HL-60/S4 treated with phorbol 12-myristate 13-acetate at 8.2 ng/mL for 4 days and 3 days (cell line): ENCODE results near the gene ARHGEF39.

Experiments used
- in situ Hi-C: fragments of 300-500 bp; cut with MboI; formaldehyde crosslinking; loops from 2 replicates; pipeline ENCODE4 v1.15.0; 2022; ENCODE audit warnings: low sequenced_read_pairs

The ARHGEF39 gene

GRCh38 chr9:35664531-35665470 lies at the start of gene ARHGEF39:
ARHGEF39 (minus strand) TSS chr9:35665195; CDS start chr9:35665169, 26 bp downstream.
- in situ Hi-C loops = no loop called here

GRCh38 chr9:35714123-35714522 lies 49.1 kb upstream of the ARHGEF39 start:
- in situ Hi-C loops = loop anchor here (25.0 kb wide), 1 partner anchor 652 kb away; the partner anchor contains the start of gene VCP

GRCh38 chr9:35713578-35713977 lies 48.6 kb upstream of the ARHGEF39 start:
- in situ Hi-C loops = loop anchor here (25.0 kb wide), 1 partner anchor 651 kb away; the partner anchor contains the start of gene VCP

GRCh38 chr9:35712762-35713400 lies 47.9 kb upstream of the ARHGEF39 start:
- in situ Hi-C loops = loop anchor here (25.0 kb wide), 1 partner anchor 651 kb away; the partner anchor contains the start of gene VCP

GRCh38 chr9:35711501-35712428 lies 46.8 kb upstream of the ARHGEF39 start:
- in situ Hi-C loops = loop anchor here (25.0 kb wide), 1 partner anchor 649 kb away; the partner anchor contains the start of gene VCP

GRCh38 chr9:35710818-35711500 lies 46.0 kb upstream of the ARHGEF39 start:
- in situ Hi-C loops = loop anchor here (25.0 kb wide), 1 partner anchor 649 kb away; the partner anchor contains the start of gene VCP

GRCh38 chr9:35708146-35708545 lies 43.2 kb upstream of the ARHGEF39 start:
- in situ Hi-C loops = loop anchor here (25.0 kb wide), 1 partner anchor 646 kb away; the partner anchor contains the start of gene VCP

- in situ Hi-C loops = loop anchor here (25.0 kb wide), 1 partner anchor 645 kb away; the partner anchor contains the start of gene VCP
These were observed 42.0 kb upstream of the ARHGEF39 start for GRCh38 chr9:35706951-35707350.

GRCh38 chr9:35705836-35706430 lies 40.9 kb upstream of the ARHGEF39 start:
- in situ Hi-C loops = loop anchor here (25.0 kb wide), 1 partner anchor 644 kb away; the partner anchor contains the start of gene VCP

GRCh38 chr9:35705372-35705771 lies 40.4 kb upstream of the ARHGEF39 start:
- in situ Hi-C loops = loop anchor here (25.0 kb wide), 1 partner anchor 643 kb away; the partner anchor contains the start of gene VCP

- in situ Hi-C loops = loop anchor here (25.0 kb wide), 1 partner anchor 642 kb away; the partner anchor contains the start of gene VCP
These were observed 39.1 kb upstream of the ARHGEF39 start for GRCh38 chr9:35703906-35704672.

GRCh38 chr9:35702696-35703095 lies 37.7 kb upstream of the ARHGEF39 start:
- in situ Hi-C loops = loop anchor here (25.0 kb wide), 1 partner anchor 640 kb away; the partner anchor contains the start of gene VCP

GRCh38 chr9:35700942-35701341 lies 35.9 kb upstream of the ARHGEF39 start:
- in situ Hi-C loops = loop anchor here (25.0 kb wide), 1 partner anchor 639 kb away; the partner anchor contains the start of gene VCP

GRCh38 chr9:35700031-35700430 lies 35.0 kb upstream of the ARHGEF39 start:
- in situ Hi-C loops = loop anchor here (25.0 kb wide), 1 partner anchor 638 kb away; the partner anchor contains the start of gene VCP

- in situ Hi-C loops = no loop called here
These were observed 33.2 kb upstream of the ARHGEF39 start for GRCh38 chr9:35698231-35698630.

GRCh38 chr9:35697486-35697885 lies 32.5 kb upstream of the ARHGEF39 start:
- in situ Hi-C loops = no loop called here

- in situ Hi-C loops = no loop called here
These were observed 31.7 kb upstream of the ARHGEF39 start for GRCh38 chr9:35696520-35697215.
